T-helper 9 cell (primary cell): Measurements from ENCODE around the gene TES.

Source experiments
- DNase-seq: peaks from one replicate; pipeline ENCODE4 v3.0.0-alpha.2; 2020

TES gene

GRCh38 chr7:116249969-116250553 lies 39.7 kb downstream of the TES start:
- DNase-seq, result no peak

GRCh38 chr7:116251675-116252074 lies 41.3 kb downstream of the TES start:
- no peak for DNase-seq

- DNase-seq, result no peak
These were observed 41.9 kb downstream of the TES start for GRCh38 chr7:116252249-116252648.

GRCh38 chr7:116257156-116257555 lies 46.8 kb downstream of the TES start:
- DNase-seq, result no peak

GRCh38 chr7:116258734-116259133 lies 48.4 kb downstream of the TES start:
- peak; percentile 6 for DNase-seq

GRCh38 chr7:116259156-116259870 lies 49.0 kb downstream of the TES start:
- DNase-seq, result no peak

- DNase-seq, result no peak
These were observed 49.6 kb downstream of the TES start for GRCh38 chr7:116259871-116260440.

GRCh38 chr7:116261904-116262303 lies 51.6 kb downstream of the TES start:
- no peak for DNase-seq

GRCh38 chr7:116265881-116266280 lies 55.5 kb downstream of the TES start:
- no peak for DNase-seq

GRCh38 chr7:116269466-116269865 lies 59.1 kb downstream of the TES start:
- DNase-seq, result no peak

- no peak for DNase-seq
These were observed 61.0 kb downstream of the TES start for GRCh38 chr7:116271161-116271913.

GRCh38 chr7:116271963-116272886 lies 61.9 kb downstream of the TES start:
- DNase-seq, result no peak

GRCh38 chr7:116273283-116273917 lies 63.1 kb downstream of the TES start:
- no peak for DNase-seq

- DNase-seq, result no peak
These were observed 63.6 kb downstream of the TES start for GRCh38 chr7:116273918-116274301.

GRCh38 chr7:116277070-116277469 lies 66.7 kb downstream of the TES start:
- DNase-seq, result no peak

GRCh38 chr7:116279217-116279616 lies 68.9 kb downstream of the TES start:
- no peak for DNase-seq

- no peak for DNase-seq
These were observed 70.5 kb downstream of the TES start for GRCh38 chr7:116280803-116281202.

GRCh38 chr7:116283595-116284204 lies 73.4 kb downstream of the TES start:
- DNase-seq, result no peak

GRCh38 chr7:116284390-116284789 lies 74.1 kb downstream of the TES start:
- no peak for DNase-seq

GRCh38 chr7:116285252-116285651 lies 74.9 kb downstream of the TES start:
- DNase-seq, result no peak

GRCh38 chr7:116290740-116291139 lies 80.4 kb downstream of the TES start:
- DNase-seq, result no peak

- no peak for DNase-seq
These were observed 81.6 kb downstream of the TES start for GRCh38 chr7:116291937-116292336.
